GM13977 (cell line): Measurements from ENCODE around the gene USP47.

ENCODE experiments used
- DNase-seq: peaks from one replicate; pipeline ENCODE4 v3.0.0; 2012; ENCODE audit warnings: low spot score
- CTCF ChIP-seq: IDR thresholded peaks from 2 replicates; pipeline ENCODE4 v1.5.1; 2012; ENCODE audit warnings: mild to moderate bottlenecking, control low read depth; ENCODE audit not compliant: insufficient read depth; ENCODE audit errors: extremely low read depth, missing control alignments
- in situ Hi-C: fragments of 300-500 bp; cut with MboI; formaldehyde crosslinking; loops from one replicate; pipeline ENCODE4 v1.12.0; 2022; ENCODE audit warnings: low sequenced_read_pairs, low pct_unique_long_range_greater_than_20kb, mixed read lengths, inconsistent platforms; ENCODE audit not compliant: unreplicated experiment

Gene USP47

GRCh38 chr11:11996321-11997048 lies 154.7 kb downstream of the USP47 start:
- TF ChIP-seq CTCF = no peak
- DNase-seq = no peak
- in situ Hi-C loops = no loop called here

- no peak for DNase-seq
- in situ Hi-C loops = no loop called here
Observed at GRCh38 chr11:11997049-11997322, 155.2 kb downstream of the USP47 start.

GRCh38 chr11:11998091-11998781 lies 156.5 kb downstream of the USP47 start:
- in situ Hi-C loops = no loop called here
- no peak for DNase-seq
- no peak for TF ChIP-seq CTCF

More at GRCh38 chr11:11997049-11997322, 155.2 kb downstream of the USP47 start:
- no peak for TF ChIP-seq CTCF

GRCh38 chr11:12001186-12001585 lies 159.4 kb downstream of the USP47 start:
- in situ Hi-C loops = no loop called here
- TF ChIP-seq CTCF = no peak
- no peak for DNase-seq

GRCh38 chr11:12003336-12003735 lies 161.6 kb downstream of the USP47 start:
- TF ChIP-seq CTCF = no peak
- in situ Hi-C loops = no loop called here
- DNase-seq = no peak

- in situ Hi-C loops = no loop called here
- no peak for DNase-seq
- no peak for TF ChIP-seq CTCF
Observed at GRCh38 chr11:12003815-12004214, 162.0 kb downstream of the USP47 start.
